ENCODE data around the gene HAO1. TPM values are rescaled to one million over a fixed set of nuclear protein-coding genes. Genes with fewer than 3 reads are reported as not detected.
"Not testable (repeated sequence)": the region's sequence is repeated elsewhere in the genome, so short reads cannot be mapped to it uniquely, and the experiment has no call there.

Gene HAO1
- total RNA-seq, 1 experiment from 2014 or later = not detected

DNA sequence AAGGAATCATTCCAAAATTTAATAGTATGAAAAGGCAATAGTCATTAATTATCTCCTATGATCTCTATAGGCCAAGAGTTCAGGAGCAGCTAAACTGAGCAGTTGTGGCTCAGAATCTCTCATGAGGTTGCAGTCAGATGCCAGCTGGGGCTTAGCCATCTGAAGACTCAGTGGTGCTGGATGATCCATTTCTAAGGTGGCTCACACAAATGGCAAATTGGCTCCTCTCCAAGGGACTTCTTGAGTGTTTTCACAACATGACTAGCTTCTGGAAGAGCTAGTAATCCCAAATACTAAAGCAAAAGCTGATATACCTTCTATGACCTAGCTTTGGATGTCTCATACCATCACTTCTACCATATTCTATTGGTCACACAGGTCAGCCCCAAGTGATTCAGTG is 104.2 kb downstream of the HAO1 start:
- TF ChIP-seq EZH2 (IDR thresholded peaks at IDR 0.05; ENCODE audit: borderline replicate concordance, low read depth, low read length, poor library complexity, severe bottlenecking) = no peak
- TF ChIP-seq, protein P1, sequence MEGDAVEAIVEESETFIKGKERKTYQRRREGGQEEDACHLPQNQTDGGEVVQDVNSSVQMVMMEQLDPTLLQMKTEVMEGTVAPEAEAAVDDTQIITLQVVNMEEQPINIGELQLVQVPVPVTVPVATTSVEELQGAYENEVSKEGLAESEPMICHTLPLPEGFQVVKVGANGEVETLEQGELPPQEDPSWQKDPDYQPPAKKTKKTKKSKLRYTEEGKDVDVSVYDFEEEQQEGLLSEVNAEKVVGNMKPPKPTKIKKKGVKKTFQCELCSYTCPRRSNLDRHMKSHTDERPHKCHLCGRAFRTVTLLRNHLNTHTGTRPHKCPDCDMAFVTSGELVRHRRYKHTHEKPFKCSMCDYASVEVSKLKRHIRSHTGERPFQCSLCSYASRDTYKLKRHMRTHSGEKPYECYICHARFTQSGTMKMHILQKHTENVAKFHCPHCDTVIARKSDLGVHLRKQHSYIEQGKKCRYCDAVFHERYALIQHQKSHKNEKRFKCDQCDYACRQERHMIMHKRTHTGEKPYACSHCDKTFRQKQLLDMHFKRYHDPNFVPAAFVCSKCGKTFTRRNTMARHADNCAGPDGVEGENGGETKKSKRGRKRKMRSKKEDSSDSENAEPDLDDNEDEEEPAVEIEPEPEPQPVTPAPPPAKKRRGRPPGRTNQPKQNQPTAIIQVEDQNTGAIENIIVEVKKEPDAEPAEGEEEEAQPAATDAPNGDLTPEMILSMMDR (conservative IDR thresholded peaks at IDR 0.05; ENCODE audit: low read depth, low read length) = no peak
- H3K27me3 ChIP-seq (replicated peaks; ENCODE audit: insufficient read depth, low read depth, low read length, poor library complexity) = peaks cover 24% of the 10 kb centered on the region
- H3K4me3 ChIP-seq (ENCODE audit: low read depth, low read length, poor library complexity, severe bottlenecking) = no peak overlapping the region
- ChIA-PET CTCF (no interaction called here), POLR2A (ENCODE audit: low non-redundant PET) (no interaction called here)
- no peak overlapping the region for H3K27ac ChIP-seq (ENCODE audit: low read depth, low read length, poor library complexity, severe bottlenecking)
- no peaks in the 10 kb centered on the region for H3K36me3 ChIP-seq (ENCODE audit: insufficient read depth, low read length, poor library complexity, severe bottlenecking)
- intact Hi-C loops (cut with micrococcal nuclease; ENCODE audit: unreplicated experiment) = no loop called here
- DNase-seq (ENCODE audit: low spot score) = no peak
- no peaks in the 10 kb centered on the region for H3K9me3 ChIP-seq (ENCODE audit: low read depth, low read length, poor library complexity, severe bottlenecking)
- no TSS peak for BruUV-seq (replicated peaks)
- H3K4me1 ChIP-seq (ENCODE audit: insufficient read depth, low read length, poor library complexity, severe bottlenecking) = no peaks in the 10 kb centered on the region

DNA sequence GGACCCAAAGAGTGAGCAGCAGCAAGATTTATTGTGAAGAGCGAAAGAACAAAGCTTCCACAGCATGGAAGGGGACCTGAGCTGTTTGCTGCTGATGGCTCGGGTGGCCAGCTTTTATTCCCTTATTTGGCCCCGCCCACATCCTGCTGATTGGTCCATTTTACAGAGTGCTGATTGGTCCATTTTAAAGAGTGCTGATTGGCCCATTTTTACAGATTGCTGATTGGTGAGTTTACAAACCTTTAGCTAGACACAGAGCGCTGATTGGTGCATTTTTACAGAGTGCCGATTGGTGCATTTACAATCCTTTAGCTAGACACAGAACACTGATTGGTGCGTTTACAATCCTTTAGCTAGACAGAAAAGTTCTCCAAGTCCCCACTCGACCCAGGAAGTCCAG is 105.8 kb downstream of the HAO1 start:
- H3K27ac ChIP-seq (ENCODE audit: low read depth, low read length, poor library complexity, severe bottlenecking); H3K4me1 ChIP-seq (ENCODE audit: insufficient read depth, low read length, poor library complexity, severe bottlenecking); intact Hi-C loops (cut with micrococcal nuclease; ENCODE audit: unreplicated experiment); H3K36me3 ChIP-seq (ENCODE audit: insufficient read depth, low read length, poor library complexity, severe bottlenecking); H3K4me3 ChIP-seq (ENCODE audit: low read depth, low read length, poor library complexity, severe bottlenecking); BruUV-seq (replicated peaks); DNase-seq (ENCODE audit: low spot score); H3K9me3 ChIP-seq (ENCODE audit: low read depth, low read length, poor library complexity, severe bottlenecking); POLR2A ChIA-PET (ENCODE audit: low non-redundant PET); CTCF ChIA-PET: not testable (repeated sequence)
- H3K27me3 ChIP-seq (replicated peaks; ENCODE audit: insufficient read depth, low read depth, low read length, poor library complexity) = peaks cover 10% of the 10 kb centered on the region

Other genes starting within 250 kb of the HAO1 start
- 31.7 and 32.7 TPM in 2 replicates for gene TMX4, start 79.3 kb upstream of the HAO1 start, total RNA-seq (2021)
- 6.8 and 10.4 TPM in 2 replicates for gene PLCB1, start 191.8 kb upstream of the HAO1 start, total RNA-seq (2021)